ENCODE results near the gene ADAMTS9.

- TF ChIP-seq, protein P1, sequence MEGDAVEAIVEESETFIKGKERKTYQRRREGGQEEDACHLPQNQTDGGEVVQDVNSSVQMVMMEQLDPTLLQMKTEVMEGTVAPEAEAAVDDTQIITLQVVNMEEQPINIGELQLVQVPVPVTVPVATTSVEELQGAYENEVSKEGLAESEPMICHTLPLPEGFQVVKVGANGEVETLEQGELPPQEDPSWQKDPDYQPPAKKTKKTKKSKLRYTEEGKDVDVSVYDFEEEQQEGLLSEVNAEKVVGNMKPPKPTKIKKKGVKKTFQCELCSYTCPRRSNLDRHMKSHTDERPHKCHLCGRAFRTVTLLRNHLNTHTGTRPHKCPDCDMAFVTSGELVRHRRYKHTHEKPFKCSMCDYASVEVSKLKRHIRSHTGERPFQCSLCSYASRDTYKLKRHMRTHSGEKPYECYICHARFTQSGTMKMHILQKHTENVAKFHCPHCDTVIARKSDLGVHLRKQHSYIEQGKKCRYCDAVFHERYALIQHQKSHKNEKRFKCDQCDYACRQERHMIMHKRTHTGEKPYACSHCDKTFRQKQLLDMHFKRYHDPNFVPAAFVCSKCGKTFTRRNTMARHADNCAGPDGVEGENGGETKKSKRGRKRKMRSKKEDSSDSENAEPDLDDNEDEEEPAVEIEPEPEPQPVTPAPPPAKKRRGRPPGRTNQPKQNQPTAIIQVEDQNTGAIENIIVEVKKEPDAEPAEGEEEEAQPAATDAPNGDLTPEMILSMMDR (IDR thresholded peaks at IDR 0.05) = no peak
- TF ChIP-seq POLR2A (IDR thresholded peaks at IDR 0.05) = no peak
Observed at GRCh38 chr3:64627042-64627441, 60.8 kb downstream of the ADAMTS9 start.

All from testis (tissue), 2 donors.